ENCODE data around the gene SPAG16.

Gene SPAG16

DNA sequence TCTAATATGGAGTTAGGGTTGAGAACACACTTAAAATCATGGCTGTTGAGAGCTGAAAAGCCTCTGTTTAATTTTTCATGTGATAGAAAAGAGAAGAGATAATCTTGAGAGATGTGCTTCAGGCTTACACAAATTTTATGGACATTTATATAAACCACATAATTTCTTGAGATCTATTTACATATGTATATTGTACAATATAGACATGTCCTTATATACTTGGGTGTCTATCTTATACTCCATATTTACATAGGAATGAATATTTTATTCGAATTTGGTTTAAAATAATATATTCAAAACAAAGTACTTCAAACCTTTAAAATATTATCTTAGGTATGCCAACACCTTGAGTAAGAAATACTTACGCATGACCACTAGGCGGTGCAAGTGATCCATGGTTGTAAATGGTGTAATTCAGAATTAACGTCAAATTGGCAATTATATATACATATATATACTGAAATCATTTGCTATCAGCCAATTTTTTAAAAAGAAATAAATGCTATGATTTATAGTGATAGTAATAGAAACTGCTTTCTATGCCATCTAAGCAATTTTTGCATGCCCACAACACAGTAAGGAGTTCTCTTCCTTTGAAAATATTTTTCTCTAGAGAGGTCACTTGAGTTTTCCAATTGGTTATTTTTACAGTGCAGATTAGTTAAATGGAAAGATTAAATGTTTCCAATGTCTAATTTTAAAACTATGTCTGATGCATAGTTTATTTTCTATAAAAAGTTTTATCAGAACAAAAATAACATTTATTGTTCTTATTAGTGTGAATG is 37.6 kb upstream of the SPAG16 start:
- no peak overlapping the region for H3K27ac ChIP-seq (ENCODE audit: insufficient read depth, low read depth, low read length, poor library complexity, severe bottlenecking)
- no peaks in the 10 kb centered on the region for H3K27me3 ChIP-seq (ENCODE audit: control insufficient read depth, insufficient read depth, low read length, poor library complexity, severe bottlenecking)
- no peaks in the 10 kb centered on the region for H3K9me3 ChIP-seq (ENCODE audit: control insufficient read depth, low read length)
- WGBS, 2 experiments = no CpG with 5 or more reads among the region's 4 CpGs
- no peak overlapping the region for H3K4me3 ChIP-seq (ENCODE audit: insufficient read depth, low read depth, low read length)
- no peaks in the 10 kb centered on the region for H3K4me1 ChIP-seq (ENCODE audit: control insufficient read depth, insufficient read depth, low read length)
- H3K36me3 ChIP-seq (ENCODE audit: control insufficient read depth, insufficient read depth, low read length) = no peaks in the 10 kb centered on the region

DNA sequence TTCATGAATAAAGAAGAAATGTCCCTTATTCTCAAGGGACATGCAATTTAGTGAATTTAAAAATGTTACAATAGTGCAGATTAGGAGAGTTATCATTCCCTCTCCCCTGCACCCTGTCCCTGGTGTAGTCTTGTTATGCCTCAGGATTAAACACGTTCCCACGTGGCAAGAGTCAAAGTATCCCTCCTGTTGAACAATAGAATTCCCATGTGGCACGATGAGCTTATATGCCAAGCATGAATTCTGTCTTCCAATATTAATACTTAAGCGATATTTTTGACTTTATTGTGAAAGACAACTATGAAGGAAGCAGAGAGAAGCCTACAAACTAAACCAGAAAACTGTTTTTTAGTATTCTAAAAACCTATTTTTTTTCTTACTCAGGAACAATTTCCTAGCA is 36.7 kb upstream of the SPAG16 start:
- Histone ChIP-seq H3K27me3 (ENCODE audit: control insufficient read depth, insufficient read depth, low read length, poor library complexity, severe bottlenecking) (no peaks in the 10 kb centered on the region), H3K4me3 (ENCODE audit: insufficient read depth, low read depth, low read length) (no peak overlapping the region), H3K36me3 (ENCODE audit: control insufficient read depth, insufficient read depth, low read length) (no peaks in the 10 kb centered on the region), H3K9me3 (ENCODE audit: control insufficient read depth, low read length) (no peaks in the 10 kb centered on the region), H3K4me1 (ENCODE audit: control insufficient read depth, insufficient read depth, low read length) (no peaks in the 10 kb centered on the region), H3K27ac (ENCODE audit: insufficient read depth, low read depth, low read length, poor library complexity, severe bottlenecking) (no peak overlapping the region)
- 86 to 91% methylated on average over 4 of the region's 4 CpGs for WGBS, 2 experiments

DNA sequence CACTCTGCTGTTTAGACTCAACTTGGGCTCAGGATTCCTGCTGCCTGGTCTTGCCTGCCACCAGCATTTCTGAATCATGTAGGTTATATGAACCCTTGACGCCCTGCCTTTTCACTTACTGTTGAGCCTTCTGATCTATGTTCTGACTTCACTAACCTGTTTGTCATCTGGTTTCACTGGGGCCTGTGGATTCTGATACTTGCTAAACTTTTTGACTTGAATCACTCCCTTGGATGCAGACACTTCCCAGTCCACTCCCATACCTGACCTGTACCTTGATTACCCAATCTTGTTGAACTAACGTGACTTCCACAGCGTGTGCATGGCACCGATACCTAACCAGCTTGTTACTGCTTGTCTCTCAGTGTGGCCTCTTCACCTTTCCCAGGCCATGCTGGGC is 35.6 kb upstream of the SPAG16 start:
- Histone ChIP-seq H3K36me3 (ENCODE audit: control insufficient read depth, insufficient read depth, low read length) (no peaks in the 10 kb centered on the region), H3K27ac (ENCODE audit: insufficient read depth, low read depth, low read length, poor library complexity, severe bottlenecking) (no peak overlapping the region), H3K4me3 (ENCODE audit: insufficient read depth, low read depth, low read length) (no peak overlapping the region), H3K9me3 (ENCODE audit: control insufficient read depth, low read length) (no peaks in the 10 kb centered on the region), H3K4me1 (ENCODE audit: control insufficient read depth, insufficient read depth, low read length) (no peaks in the 10 kb centered on the region), H3K27me3 (ENCODE audit: control insufficient read depth, insufficient read depth, low read length, poor library complexity, severe bottlenecking) (no peaks in the 10 kb centered on the region)
- 92 to 94% methylated on average over 4 of the region's 4 CpGs for WGBS, 2 experiments

DNA sequence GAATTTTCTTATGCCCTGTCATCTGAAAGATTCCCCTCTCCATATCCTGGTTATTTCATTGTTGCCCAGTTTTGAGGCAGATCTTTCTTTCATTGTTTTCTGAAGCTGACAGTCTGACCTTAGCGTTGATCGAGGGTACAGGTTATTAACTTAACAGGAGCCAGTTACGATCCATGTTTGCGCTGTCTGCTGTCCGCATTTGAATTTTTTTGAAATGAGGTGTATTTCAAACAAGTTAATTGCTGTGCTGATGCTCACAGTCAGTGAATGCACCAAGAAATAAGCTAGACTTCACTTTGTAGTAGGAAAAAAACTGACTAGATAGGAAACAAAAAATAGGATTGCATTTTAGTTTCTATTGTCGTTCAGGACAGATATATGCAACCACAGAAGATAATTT is 34.8 kb upstream of the SPAG16 start:
- H3K27ac ChIP-seq (ENCODE audit: insufficient read depth, low read depth, low read length, poor library complexity, severe bottlenecking) = no peak overlapping the region
- H3K9me3 ChIP-seq (ENCODE audit: control insufficient read depth, low read length) = no peaks in the 10 kb centered on the region
- 94 to 97% methylated on average over 6 of the region's 6 CpGs for WGBS, 2 experiments

DNA sequence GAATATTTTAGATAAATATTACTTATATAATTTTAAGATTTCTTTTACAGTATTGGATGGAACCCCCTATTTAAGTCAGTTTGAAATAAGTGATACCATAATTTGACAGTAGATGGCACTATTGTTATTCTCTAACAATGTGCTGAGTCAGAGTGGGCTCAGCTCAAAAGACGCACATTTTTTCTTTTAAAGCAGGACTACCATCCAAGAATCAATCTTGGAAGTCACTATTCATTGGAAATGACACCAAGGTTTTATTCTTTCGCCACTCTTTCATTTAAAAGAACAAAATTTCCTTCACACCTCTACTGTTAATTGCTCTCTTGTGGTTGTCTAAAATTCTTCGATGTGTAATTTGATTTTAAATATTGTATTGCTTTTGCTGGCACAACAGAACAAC is 32.6 kb upstream of the SPAG16 start:
- H3K4me3 ChIP-seq (ENCODE audit: insufficient read depth, low read depth, low read length) = no peak overlapping the region
- H3K27me3 ChIP-seq (ENCODE audit: control insufficient read depth, insufficient read depth, low read length, poor library complexity, severe bottlenecking) = no peaks in the 10 kb centered on the region
- H3K4me1 ChIP-seq (ENCODE audit: control insufficient read depth, insufficient read depth, low read length) = no peaks in the 10 kb centered on the region
- no peaks in the 10 kb centered on the region for H3K36me3 ChIP-seq (ENCODE audit: control insufficient read depth, insufficient read depth, low read length)
- 0% methylated on average over 2 of the region's 3 CpGs for WGBS, 2 experiments
- H3K27ac ChIP-seq (ENCODE audit: insufficient read depth, low read depth, low read length, poor library complexity, severe bottlenecking) = no peak overlapping the region
- no peaks in the 10 kb centered on the region for H3K9me3 ChIP-seq (ENCODE audit: control insufficient read depth, low read length)

More for the DNA sequence above, 34.8 kb upstream of the SPAG16 start:
- no peaks in the 10 kb centered on the region for H3K36me3 ChIP-seq (ENCODE audit: control insufficient read depth, insufficient read depth, low read length)
- H3K4me3 ChIP-seq (ENCODE audit: insufficient read depth, low read depth, low read length) = no peak overlapping the region
- H3K4me1 ChIP-seq (ENCODE audit: control insufficient read depth, insufficient read depth, low read length) = no peaks in the 10 kb centered on the region
- no peaks in the 10 kb centered on the region for H3K27me3 ChIP-seq (ENCODE audit: control insufficient read depth, insufficient read depth, low read length, poor library complexity, severe bottlenecking)

DNA sequence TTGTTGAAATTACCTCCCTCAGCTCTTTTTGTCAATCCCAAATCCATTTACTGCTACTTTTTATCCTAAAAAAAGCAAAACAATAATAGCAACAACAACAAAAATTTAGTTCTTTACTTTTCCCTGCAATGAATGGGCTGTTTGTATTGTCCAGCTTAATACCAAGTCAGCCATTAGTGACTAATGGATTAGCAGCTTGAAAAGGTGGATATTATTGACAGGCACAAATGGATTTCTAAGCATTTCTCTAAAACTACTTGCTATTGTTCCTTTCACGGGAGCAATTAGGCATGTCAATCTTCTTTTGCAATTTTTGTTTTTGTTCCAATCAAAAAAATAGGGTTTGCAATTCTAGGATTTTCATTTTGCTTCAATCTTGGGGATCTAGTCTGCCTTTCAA is 32.1 kb upstream of the SPAG16 start:
- no peaks in the 10 kb centered on the region for H3K27me3 ChIP-seq (ENCODE audit: control insufficient read depth, insufficient read depth, low read length, poor library complexity, severe bottlenecking)

DNA sequence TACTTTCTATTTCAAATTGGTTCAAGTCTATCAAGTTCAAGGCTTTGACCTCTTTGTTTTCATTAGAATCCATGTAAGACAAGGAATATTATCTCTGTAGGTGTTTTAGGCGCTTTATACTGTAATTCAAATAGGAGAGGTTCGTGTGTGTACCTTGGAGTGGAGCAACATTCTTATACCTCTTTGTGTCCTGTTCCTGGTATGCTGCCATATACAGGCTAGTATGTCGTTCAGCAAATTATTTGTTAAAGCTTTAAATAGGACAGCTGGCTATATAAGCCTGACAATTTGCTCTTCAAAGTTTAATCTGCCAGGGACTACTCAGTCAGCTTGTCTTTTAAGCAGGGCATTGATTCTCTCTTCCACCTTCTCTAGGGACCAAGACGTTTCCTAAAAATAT is 31.1 kb upstream of the SPAG16 start:
- H3K9me3 ChIP-seq (ENCODE audit: control insufficient read depth, low read length) = no peaks in the 10 kb centered on the region
- no peaks in the 10 kb centered on the region for H3K36me3 ChIP-seq (ENCODE audit: control insufficient read depth, insufficient read depth, low read length)
- 90 to 94% methylated on average over 4 of the region's 4 CpGs for WGBS, 2 experiments
- H3K4me1 ChIP-seq (ENCODE audit: control insufficient read depth, insufficient read depth, low read length) = no peaks in the 10 kb centered on the region
- no peak overlapping the region for H3K27ac ChIP-seq (ENCODE audit: insufficient read depth, low read depth, low read length, poor library complexity, severe bottlenecking)
- H3K4me3 ChIP-seq (ENCODE audit: insufficient read depth, low read depth, low read length) = no peak overlapping the region
- H3K27me3 ChIP-seq (ENCODE audit: control insufficient read depth, insufficient read depth, low read length, poor library complexity, severe bottlenecking) = no peaks in the 10 kb centered on the region

More for the DNA sequence above, 32.1 kb upstream of the SPAG16 start:
- Histone ChIP-seq H3K4me3 (ENCODE audit: insufficient read depth, low read depth, low read length) (no peak overlapping the region), H3K4me1 (ENCODE audit: control insufficient read depth, insufficient read depth, low read length) (no peaks in the 10 kb centered on the region), H3K36me3 (ENCODE audit: control insufficient read depth, insufficient read depth, low read length) (no peaks in the 10 kb centered on the region), H3K9me3 (ENCODE audit: control insufficient read depth, low read length) (no peaks in the 10 kb centered on the region), H3K27ac (ENCODE audit: insufficient read depth, low read depth, low read length, poor library complexity, severe bottlenecking) (no peak overlapping the region)
- 24 to 25% methylated on average over 1 of the region's 1 CpG for whole genome bisulfite sequencing, 2 experiments

DNA sequence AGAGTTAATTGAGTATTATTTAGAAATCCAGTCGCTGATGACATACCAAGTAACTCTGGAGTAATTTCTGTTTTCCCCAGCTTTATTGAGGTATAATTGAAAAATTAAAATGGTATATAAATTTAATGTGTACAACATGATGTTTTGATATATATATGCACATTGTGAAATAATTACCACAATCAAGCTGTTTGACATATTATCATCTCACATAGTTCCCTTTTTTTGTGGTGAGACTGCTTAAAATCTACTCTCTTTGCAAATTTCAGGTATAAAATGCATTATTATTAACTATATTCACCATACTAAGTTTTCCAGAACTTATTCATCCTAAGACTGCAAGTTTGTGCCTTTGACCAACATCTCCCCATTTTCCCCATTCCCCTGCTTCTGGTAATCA is 25.0 kb upstream of the SPAG16 start:
- no peaks in the 10 kb centered on the region for H3K36me3 ChIP-seq (ENCODE audit: control insufficient read depth, insufficient read depth, low read length)
- no peaks in the 10 kb centered on the region for H3K27me3 ChIP-seq (ENCODE audit: control insufficient read depth, insufficient read depth, low read length, poor library complexity, severe bottlenecking)
- 94 to 100% methylated on average over 1 of the region's 1 CpG for WGBS, 2 experiments
- no peak overlapping the region for H3K27ac ChIP-seq (ENCODE audit: insufficient read depth, low read depth, low read length, poor library complexity, severe bottlenecking)
- H3K9me3 ChIP-seq (ENCODE audit: control insufficient read depth, low read length) = no peaks in the 10 kb centered on the region
- H3K4me1 ChIP-seq (ENCODE audit: control insufficient read depth, insufficient read depth, low read length) = no peaks in the 10 kb centered on the region
- no peak overlapping the region for H3K4me3 ChIP-seq (ENCODE audit: insufficient read depth, low read depth, low read length)

DNA sequence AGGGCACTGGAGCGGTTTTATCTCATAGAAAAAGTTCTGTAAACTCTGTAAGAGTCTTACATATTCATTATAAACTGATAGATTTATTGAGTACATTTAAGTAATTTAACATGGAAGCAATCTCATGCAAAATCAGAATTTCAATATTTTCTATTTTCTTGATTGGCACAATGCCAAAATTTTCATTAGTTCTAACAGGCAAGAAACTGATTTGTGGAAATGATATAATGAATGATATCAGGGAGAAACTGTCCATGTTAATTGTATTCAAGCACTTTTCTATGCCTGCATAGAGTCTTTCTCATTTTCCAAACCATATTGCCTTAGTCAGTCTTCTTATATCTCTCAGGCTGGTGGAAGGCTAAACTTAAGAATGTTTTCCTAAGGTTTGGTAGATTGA is 23.0 kb upstream of the SPAG16 start:
- Histone ChIP-seq H3K9me3 (ENCODE audit: control insufficient read depth, low read length) (no peaks in the 10 kb centered on the region), H3K27me3 (ENCODE audit: control insufficient read depth, insufficient read depth, low read length, poor library complexity, severe bottlenecking) (no peaks in the 10 kb centered on the region), H3K4me3 (ENCODE audit: insufficient read depth, low read depth, low read length) (no peak overlapping the region), H3K4me1 (ENCODE audit: control insufficient read depth, insufficient read depth, low read length) (peaks cover 5% of the 10 kb centered on the region), H3K27ac (ENCODE audit: insufficient read depth, low read depth, low read length, poor library complexity, severe bottlenecking) (no peak overlapping the region), H3K36me3 (ENCODE audit: control insufficient read depth, insufficient read depth, low read length) (no peaks in the 10 kb centered on the region)
- WGBS, 2 experiments = 89% methylated on average over 1 of the region's 1 CpG; no CpG with 5 or more reads in 1 of the 2 experiments

DNA sequence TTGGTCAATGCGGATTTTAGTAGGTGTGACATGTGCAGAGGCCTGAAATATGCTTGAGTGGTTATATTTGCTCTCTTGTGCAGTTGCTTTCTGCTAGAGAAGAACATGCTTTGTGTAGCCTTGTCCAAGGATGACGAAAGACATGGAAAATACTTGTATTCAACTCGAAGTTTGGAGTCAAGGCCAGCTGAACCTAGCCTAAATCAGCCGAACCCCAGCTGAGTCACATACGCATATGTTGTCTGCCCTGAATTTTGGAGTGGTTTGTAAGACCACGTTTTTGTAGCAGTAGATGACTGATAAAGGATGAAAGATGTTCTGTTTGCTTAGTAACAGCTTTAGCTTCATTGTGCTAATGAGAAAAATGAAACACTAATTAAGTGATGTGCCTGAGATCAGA is 22.5 kb upstream of the SPAG16 start:
- H3K36me3 ChIP-seq (ENCODE audit: control insufficient read depth, insufficient read depth, low read length) = no peaks in the 10 kb centered on the region
- H3K4me1 ChIP-seq (ENCODE audit: control insufficient read depth, insufficient read depth, low read length) = peaks cover 5% of the 10 kb centered on the region
- WGBS, 2 experiments = 82 to 86% methylated on average over 6 of the region's 6 CpGs
- no peak overlapping the region for H3K27ac ChIP-seq (ENCODE audit: insufficient read depth, low read depth, low read length, poor library complexity, severe bottlenecking)
- H3K27me3 ChIP-seq (ENCODE audit: control insufficient read depth, insufficient read depth, low read length, poor library complexity, severe bottlenecking) = no peaks in the 10 kb centered on the region
- H3K4me3 ChIP-seq (ENCODE audit: insufficient read depth, low read depth, low read length) = no peak overlapping the region
- no peaks in the 10 kb centered on the region for H3K9me3 ChIP-seq (ENCODE audit: control insufficient read depth, low read length)
